GM18526 (cell line): ENCODE measurements around the gene UBE2D2.

Experiments
- POLR2A ChIP-seq: IDR thresholded peaks from 3 replicates; pipeline ENCODE4 v1.6.1; 2011; ENCODE audit not compliant: insufficient read length; ENCODE audit errors: extremely low read depth

UBE2D2 gene

DNA sequence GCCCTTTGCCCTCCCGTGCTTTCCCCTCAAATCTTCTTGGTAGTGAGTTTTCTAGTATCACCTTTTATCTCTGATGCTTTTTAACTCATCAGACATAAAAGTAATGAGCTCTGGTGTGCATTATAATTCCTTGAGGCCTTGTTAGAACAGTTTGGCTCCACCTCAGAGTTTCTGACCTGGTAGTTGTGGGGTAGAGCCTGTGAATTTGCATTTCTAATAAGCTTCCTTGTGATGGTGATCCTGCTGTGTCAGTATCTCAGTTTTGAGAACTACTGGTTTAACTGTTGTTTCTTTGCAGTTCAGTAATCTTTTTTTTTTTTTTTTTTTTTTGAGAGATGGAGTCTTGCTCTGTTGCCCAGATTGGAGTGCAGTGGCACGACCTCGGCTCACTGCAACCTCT lies 31.1 kb downstream of the UBE2D2 start:
- no peak for TF ChIP-seq POLR2A

DNA sequence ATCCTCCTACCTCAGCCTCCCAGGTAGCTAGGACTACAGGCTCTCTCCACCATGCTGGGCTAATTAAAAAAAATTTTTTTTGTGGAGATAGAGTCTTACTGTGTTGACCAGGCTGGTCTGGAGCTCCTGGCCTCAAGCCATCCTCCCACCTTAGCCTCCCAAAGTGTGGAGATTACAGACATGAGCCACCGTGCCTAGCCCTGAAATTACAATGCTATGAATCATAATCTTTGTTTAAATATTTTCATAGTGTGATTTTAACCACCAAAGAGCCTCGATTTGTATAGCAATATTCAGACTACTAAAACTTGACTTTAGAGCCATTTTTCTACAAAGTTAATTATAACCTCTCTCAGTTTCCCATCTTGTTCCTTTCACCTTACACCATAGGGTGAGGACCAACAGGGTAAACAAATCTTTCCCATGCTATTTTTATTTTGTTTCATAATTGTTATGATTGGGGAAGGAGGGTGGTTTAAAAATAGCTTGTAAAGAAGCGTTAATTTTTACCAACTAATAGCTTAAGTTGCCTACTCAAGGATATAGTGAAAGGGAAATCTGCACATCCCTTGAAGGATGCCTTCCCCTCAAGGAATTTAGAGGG lies 32.7 kb downstream of the UBE2D2 start:
- TF ChIP-seq POLR2A: no peak

DNA sequence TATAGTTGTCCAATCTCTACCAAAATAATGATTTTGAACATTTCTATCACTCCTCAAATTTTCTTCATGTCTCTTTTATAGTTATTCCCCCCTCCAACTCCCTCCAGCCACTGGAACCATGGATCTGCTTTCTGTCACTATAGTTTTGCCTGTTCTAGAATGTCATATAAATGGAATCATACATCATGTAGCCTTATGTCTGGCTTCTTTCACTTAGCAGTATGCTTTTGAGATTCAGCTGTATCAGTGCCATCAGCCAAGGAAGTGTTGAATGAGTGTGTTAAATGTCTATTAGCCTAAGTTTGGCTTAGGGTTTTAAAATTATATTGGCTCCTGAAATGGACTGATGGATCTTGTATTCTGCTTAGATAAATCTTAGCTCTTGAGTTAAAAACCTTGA lies 36.0 kb downstream of the UBE2D2 start:
- TF ChIP-seq POLR2A: no peak

DNA sequence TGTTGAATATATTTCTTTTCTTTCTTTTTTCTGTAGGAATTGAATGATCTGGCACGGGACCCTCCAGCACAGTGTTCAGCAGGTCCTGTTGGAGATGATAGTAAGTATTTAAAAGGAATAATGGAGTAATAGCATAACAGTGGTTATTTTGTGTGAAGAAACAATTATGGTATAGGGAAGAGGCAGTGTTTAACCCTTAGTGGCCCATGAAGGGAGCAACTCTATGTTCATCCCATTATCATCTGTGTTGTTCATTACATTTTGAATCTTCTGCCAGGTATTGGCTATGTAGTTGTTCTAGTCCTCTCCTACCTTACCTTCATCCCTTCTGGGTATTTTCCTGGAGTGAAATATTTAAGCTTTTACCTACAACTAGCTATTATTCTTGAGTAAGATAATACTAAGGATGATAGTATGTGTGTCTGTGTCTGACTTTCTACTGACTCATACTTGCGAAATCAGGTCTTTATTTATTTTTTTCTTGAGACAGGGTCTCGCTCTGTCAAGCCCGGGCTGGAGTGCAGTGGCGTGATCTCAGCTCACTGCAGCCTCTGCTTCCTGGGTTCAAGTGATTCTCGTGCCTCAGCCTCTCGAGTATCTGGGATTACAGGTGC lies 39.3 kb downstream of the UBE2D2 start:
- no peak for TF ChIP-seq POLR2A

DNA sequence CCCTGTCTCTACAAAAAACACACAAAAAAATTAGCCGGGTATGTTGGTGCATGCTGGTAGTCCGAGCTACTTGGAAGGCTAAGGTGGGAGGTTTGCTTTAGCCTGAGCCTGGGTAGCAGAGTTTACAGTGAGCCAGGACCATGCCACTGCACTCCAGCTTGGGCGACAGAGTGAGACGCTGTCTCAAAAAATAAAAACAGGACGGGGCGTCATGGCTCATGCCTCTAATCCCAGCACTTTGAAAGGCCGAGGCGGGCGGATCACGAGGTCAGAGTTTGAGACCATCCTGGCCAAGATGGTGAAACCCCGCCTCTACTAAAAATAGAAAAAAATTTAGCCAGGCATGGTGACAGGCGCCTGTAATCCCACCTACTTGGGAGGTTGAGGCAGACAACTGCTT lies 40.3 kb downstream of the UBE2D2 start:
- no peak for TF ChIP-seq POLR2A

DNA sequence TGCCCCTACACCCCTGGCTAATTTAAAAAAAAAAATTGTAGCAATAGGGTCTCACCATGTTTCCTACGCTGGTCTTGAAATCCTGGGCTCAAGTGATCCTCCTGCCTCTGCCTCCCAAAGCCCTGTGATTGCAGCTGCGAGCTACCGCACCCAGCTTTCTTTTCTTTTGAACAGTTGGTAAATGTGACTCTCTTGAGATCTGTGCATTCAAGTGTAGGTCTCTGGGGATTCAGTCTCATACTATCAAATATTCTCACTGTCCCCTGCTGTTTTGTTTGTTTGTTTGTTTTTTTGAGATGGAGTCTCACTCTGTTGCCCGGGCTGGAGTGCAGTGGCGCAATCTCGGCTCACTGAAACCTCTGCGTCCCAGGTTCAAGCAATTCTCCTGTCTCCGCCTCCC lies 44.7 kb downstream of the UBE2D2 start:
- no peak for TF ChIP-seq POLR2A

DNA sequence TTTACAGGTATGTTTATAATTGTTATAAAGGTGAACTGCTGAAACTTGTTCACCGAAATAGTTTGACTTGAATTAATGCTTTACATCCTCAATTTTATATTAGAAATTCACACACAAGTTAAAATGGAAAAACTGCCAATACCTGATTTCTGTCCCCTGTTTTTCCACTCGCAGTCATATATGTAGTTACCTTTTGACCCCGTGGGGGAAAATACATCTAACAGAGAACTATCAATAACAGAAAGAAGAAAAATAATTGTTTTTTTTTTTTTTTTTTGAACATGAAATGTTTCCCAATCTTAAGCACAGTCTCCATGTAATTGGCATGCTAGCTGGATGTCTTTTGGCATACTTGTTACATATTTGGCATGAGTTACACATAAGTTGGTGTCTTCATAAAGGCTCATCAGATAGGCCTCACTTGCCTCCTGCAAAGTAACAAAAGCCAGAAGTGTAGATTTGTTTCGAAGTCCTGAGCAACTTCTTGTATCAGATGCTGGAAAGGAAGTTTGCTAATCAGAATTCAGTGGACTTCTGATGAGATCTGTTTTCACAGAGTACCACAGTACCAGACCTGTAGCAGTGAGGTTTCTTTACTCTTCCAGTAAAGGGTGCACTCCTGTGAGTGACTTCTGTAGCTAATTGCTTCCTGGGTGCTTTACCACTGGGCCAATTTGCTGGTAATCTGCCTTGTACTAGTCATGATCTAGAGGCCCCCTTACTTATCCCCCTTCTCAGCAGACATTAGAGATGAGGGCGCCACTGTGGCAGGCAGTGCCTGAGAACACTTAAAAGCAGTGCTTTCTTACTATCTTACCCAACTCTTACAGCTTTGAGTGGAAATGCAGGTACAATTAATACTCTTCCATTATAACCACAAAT lies 50.8 kb downstream of the UBE2D2 start:
- TF ChIP-seq POLR2A: no peak

DNA sequence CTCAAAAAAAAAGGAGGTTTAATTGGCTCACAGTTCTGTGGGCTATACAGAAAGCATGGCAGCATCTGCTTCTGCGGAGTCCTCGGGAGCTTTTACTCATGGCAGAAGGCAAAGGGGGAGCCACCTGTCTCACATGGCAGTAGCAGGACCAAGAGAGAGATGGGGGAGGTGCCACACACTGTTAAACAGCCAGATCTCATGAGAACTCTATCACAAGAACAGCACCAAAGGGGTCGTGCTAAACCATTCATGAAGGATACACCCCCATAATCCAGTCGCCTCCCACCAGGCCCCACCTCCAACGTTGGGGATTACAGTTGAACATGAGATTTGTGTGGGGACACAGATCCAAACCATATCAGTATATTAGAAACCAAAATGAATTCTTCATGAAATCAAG lies 58.7 kb downstream of the UBE2D2 start:
- TF ChIP-seq POLR2A: no peak

DNA sequence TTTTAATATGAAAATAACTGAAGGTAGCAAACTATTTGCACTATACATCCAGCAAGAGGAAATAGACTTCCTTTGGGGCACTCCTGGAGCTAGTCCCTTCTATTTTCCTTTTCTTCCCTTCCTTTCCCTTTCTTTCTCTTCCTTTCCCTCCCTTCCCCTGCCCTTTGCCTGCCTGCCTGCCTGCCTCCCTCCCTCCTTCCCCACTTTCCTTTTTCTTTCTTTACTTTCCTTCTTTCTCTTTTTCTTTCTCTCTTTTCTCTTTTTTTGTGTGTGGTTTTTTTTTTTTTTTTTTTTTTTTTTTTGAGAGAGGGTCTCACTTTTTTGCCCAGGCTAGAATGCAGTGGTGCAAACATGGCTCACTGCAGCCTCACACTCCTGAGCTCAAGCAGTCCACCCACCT lies 69.7 kb downstream of the UBE2D2 start:
- TF ChIP-seq POLR2A: no peak

DNA sequence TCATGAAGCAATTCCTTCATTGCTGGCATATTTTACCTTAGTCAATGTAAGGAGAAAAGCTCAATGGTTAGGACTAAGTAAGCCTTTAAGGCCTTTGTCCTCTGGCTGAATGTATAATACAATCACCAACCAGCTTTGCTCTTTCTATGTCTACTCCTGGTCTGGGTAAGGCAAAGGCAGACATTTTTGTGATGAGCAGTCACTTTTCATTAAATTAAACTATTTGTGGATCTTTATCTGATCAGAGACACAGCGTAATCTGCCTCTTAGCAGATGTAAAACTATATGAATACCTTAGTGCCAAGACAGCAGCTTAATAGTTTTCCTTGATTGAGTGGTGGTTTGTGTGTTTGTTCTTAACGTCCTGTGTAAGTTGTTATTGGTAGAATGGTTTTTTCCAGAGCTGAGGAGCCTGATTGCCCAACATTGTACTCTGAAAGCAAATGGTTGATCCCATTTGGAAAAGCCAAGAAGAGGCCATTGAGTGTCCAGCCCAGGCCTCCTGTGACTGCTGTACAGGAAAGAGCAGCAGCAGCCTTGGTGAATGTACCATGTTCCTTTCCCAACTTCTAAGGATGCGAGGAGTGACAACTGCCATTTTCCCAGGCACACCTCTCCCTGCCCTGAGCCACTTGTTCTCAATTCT lies 70.5 kb downstream of the UBE2D2 start:
- no peak for TF ChIP-seq POLR2A

DNA sequence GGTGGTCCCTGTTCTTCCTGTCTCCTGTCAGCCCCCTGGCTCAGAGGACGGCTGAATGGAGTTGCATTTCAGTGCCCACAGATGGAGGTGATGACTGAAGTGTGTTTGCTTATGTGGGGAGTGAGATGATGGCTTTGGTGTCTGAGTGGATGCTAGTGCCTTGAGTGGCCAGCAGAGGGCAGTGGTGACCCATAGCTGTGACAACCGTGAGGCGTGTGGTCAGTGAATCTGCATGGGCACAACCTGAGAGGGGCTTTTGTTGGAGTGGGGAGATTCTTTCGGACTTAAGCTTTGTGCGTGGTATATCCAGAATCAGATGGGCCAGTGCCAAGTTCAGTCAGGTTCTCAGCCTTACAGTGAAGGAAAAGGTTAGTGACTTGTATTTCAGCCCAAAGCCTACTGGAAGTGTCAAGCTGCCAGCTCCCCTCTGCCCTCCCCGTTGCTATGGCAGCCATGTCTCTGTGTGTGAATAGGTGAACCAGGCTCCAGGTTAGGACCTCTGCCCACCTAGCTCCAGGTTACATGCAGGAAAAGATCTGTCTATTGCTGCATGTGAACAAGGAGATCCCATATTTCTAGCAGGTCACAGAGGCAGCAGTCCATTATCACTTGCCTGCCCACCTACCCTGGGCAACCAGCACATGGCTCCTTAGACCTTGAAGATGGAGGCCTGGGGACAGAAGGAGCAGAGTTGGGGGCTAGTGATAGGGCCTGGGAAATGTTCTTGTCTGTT lies 72.3 kb downstream of the UBE2D2 start:
- TF ChIP-seq POLR2A: no peak

DNA sequence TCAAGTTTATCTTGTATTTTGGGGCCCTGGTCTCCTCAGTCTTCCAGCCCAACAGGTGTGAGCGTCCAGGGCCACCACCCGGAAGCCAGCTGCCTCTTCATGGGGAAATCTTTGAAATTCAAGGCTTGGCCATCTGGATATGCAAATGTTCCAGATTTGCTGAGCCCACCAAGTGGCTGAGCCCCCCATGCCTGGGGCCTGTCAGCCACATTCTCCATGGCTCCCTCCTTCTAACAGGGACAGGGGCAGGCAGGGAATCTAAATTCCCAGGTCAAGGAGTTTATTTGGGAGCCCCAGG lies 72.8 kb downstream of the UBE2D2 start:
- TF ChIP-seq POLR2A: no peak

DNA sequence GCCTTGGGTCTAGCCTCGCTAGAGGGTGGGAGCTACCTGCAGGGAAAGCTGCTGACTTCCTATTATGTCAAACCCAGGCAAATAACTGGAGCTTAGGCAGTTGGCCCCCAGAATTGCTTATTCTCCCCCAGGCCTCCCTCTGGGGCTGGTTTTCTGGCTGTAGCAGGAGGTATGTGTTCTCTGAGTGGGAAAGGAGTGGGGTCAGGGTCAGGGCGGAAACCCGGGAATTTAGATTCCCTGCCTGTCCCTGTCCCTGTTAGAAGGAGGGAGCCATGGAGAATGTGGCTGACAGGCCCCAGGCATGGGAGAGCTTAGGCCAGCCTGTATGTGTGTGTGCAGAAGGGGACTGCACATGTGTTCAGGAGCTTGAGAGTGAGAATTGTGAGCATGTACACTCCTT lies 73.4 kb downstream of the UBE2D2 start:
- no peak for TF ChIP-seq POLR2A

DNA sequence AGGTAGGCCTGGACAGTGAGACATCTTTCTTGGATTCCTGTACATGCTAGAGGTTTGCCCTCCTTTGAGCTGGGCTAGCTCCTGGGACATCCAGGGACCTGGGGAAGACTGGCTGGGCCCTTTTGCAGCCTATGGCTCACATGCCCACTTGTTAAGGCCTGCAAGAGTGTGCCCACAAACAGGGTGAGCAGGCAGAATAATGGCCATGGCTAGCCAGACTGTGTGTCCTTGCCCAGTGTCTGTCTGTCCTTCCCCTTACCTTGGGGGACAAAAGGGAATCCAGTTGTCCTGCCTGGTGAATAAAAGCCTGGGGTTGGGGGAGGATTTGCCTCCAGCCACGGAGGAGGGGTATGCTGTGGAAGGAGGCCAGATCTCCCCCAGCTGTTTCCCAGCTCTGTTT lies 74.1 kb downstream of the UBE2D2 start:
- TF ChIP-seq POLR2A: no peak

DNA sequence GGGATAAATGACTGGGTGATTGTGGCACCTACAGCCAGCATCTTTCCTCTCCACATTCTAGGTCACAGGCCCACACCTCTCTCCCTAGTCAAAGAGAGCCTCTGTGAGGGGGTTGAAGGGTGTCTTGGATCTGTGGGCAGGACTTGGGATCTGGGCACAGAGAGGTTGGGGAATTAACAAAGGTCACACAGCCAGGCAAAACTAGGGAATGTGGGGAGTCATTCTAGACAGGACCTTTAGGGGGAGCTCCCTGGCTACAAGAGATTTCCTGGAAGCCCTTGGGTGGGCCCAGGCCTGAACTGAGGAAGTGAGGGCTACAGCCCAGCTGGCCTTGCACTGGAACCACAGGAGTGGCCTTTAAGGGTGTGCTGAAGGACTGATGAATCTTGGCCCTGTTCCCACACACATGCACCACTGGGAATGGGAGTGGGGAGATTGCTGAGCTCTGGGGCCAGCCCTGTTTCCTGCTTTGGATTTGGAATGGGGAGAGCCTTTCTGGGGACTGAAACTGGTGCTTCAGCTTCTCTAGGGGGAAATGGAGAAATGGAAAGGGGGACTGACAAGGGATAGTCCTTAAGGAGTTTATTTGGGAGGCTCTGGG lies 74.6 kb downstream of the UBE2D2 start:
- no peak for TF ChIP-seq POLR2A
